Muscle of leg (tissue), 11 donors: ENCODE measurements around the gene CLIC3. TPM values are rescaled to one million over a fixed set of nuclear protein-coding genes. Genes with fewer than 3 reads are reported as not detected.

Source experiments
- DNase-seq: peaks from one replicate; pipeline ENCODE4 v3.0.0; 2013
- H3K27ac ChIP-seq: one replicate; pipeline ENCODE4 v1.5.1; 2013; ENCODE audit warnings: mild to moderate bottlenecking, low read length, control low read depth
- H3K27me3 ChIP-seq: one replicate; pipeline ENCODE4 v1.6.1; 2013; ENCODE audit warnings: low read length; ENCODE audit not compliant: control insufficient read depth, insufficient read depth
- H3K36me3 ChIP-seq: one replicate; pipeline ENCODE4 v1.6.1; 2013; ENCODE audit warnings: low read length; ENCODE audit not compliant: control insufficient read depth, insufficient read depth
- H3K4me1 ChIP-seq: one replicate; pipeline ENCODE4 v1.6.1; 2013; ENCODE audit warnings: low read length; ENCODE audit not compliant: control insufficient read depth, insufficient read depth
- H3K4me3 ChIP-seq: one replicate; pipeline ENCODE4 v1.5.1; 2013; ENCODE audit warnings: low read length, control low read depth
- H3K9me3 ChIP-seq: replicated peaks from 2 replicates; pipeline ENCODE4 v1.6.1; 2013; ENCODE audit warnings: low read depth, low read length; ENCODE audit not compliant: control insufficient read depth
- WGBS: methylation state at CpG from one replicate; pipeline ENCODE4 v1.1.5; 2013; ENCODE audit warnings: missing lambda C conversion rate; ENCODE audit not compliant: insufficient coverage; 5-methylcytosine and 5-hydroxymethylcytosine counted together
- polyA plus RNA-seq, 8 donors: library from polyadenylated mRNA; unstranded; fragments of 120-200 nt; gene quantifications; one replicate each; pipeline versions ENCODE4 v1.2.1 to v1.2.3, GENCODE V29; 2013; ENCODE audit warnings: inconsistent platforms in 1 of 8, low replicate concordance in 1 of 8; ENCODE audit not compliant: insufficient read length in 8 of 8, insufficient read depth in 1 of 8
- total RNA-seq: library from RNA; stranded (reverse); fragments of 120-200 nt; gene quantifications from one replicate; pipeline ENCODE4 v1.2.4, GENCODE V29; 2013

CLIC3 gene
- total and polyA plus RNA-seq, 9 donors: 0.27 to 8.4 (median 0.60) TPM

DNA sequence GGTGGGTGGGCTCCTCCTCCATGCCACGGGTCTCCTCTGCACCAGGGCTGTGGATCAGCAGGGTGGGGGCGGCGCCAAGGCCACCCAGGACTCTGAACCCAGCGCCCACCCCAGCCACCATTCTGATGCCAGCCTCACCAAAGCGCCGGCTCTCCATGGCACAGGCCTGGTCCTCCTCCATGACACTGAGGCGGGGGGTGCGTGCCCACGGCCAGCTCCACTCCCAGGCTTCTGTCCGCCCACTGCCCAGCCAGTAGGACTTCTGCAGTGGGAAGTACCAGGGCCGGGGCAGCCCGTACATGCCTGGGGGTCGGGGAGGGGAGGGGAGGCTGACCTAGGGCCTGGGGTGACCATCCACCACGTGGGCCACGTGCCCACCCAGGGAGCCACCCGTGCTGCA is 20.1 kb upstream of the CLIC3 start:
- Histone ChIP-seq H3K9me3 (no peaks in the 10 kb centered on the region), H3K27me3 (no peaks in the 10 kb centered on the region), H3K36me3 (peaks cover 43% of the 10 kb centered on the region), H3K4me3 (no peak overlapping the region), H3K27ac (no peak overlapping the region), H3K4me1 (no peaks in the 10 kb centered on the region)
- no peak for DNase-seq
- WGBS: 93% methylated on average over 11 of the region's 16 CpGs

DNA sequence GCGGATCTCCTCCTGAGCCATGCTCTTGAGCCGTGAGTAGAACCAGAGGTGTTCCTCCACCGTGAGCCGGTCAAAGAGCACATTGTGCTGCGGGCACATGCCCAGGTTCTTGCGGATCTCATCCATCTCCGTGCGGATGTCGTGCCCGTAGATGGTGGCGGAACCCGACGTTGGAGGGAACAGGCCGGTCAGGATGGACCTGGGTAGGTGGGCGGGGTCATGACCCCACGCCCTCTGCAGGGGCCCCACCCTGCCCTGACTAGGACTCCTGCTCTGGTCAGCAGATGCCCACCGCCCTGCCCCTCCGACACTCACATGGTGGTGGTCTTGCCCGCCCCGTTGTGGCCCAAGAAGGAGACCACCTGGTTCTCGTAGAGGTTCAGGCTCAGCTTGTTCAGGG is 19.6 kb upstream of the CLIC3 start:
- no peaks in the 10 kb centered on the region for H3K27me3 ChIP-seq
- H3K9me3 ChIP-seq: no peaks in the 10 kb centered on the region
- H3K4me3 ChIP-seq: no peak overlapping the region
- 95% methylated on average over 20 of the region's 21 CpGs for WGBS
- DNase-seq: no peak
- H3K4me1 ChIP-seq: no peaks in the 10 kb centered on the region
- no peak overlapping the region for H3K27ac ChIP-seq
- H3K36me3 ChIP-seq: peaks cover 47% of the 10 kb centered on the region

DNA sequence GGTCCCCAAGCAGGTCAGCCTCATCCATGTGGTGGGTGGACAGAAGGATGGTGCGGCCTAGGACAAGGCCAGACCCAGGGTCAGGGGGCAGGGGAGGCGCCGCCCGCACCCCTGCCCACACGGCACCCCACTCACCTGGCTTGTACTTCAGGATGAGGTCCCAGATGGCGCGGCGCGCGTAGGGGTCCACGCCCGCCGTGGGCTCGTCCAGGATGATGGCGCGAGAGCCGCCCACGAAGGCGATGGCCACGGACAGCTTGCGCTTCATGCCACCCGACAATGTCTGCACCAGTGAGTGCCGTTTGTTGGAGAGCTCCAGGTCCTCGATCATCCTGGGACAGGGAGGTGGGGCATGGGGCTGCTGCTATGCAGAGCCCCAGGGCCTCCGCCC is 19.2 kb upstream of the CLIC3 start:
- DNase-seq: no peak
- H3K27ac ChIP-seq: no peak overlapping the region
- H3K4me1 ChIP-seq: no peaks in the 10 kb centered on the region
- H3K9me3 ChIP-seq: no peaks in the 10 kb centered on the region
- no peak overlapping the region for H3K4me3 ChIP-seq
- no peaks in the 10 kb centered on the region for H3K27me3 ChIP-seq
- WGBS: 98% methylated on average over 22 of the region's 25 CpGs
- peaks cover 49% of the 10 kb centered on the region for H3K36me3 ChIP-seq

DNA sequence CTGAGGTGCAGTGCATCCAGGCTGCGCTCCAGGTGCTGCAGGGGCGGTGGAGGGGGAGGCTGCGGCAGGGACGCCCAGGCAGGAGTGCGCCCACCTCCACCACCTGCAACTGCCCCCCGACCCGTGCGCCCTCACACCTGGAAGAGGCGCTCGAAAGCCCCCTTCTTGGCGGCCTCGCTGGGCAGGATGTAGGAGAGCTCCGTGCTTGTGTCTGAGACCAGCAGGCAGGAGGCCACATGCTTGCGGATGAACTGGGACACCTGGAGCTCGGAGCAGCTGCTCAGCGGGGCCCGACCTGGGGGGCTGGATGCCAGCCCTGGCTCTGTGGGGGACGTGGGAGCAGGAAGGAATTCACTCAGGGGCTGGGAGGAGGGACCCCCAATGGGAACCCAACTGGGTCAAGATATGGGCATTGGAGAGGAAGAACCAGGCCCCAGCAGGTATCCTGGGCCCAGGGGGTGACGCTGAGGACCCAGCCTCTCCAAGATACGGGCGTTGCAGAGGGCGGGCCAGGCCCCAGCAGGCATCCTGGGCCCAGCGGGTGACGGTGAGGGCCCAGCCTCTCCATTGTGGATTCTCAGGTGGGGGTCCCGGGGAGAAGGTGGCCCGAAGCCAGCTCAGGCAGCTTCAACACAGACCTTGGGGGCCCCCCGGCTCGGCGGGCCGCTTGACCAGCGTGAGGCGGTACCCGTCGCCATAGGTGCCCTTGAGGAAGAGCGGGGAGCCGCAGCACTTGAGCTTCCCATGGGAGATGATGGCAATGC is 18.6 kb upstream of the CLIC3 start:
- Histone ChIP-seq H3K4me1 (no peaks in the 10 kb centered on the region), H3K27ac (no peak overlapping the region), H3K4me3 (no peak overlapping the region), H3K27me3 (no peaks in the 10 kb centered on the region), H3K36me3 (peaks cover 46% of the 10 kb centered on the region), H3K9me3 (no peaks in the 10 kb centered on the region)
- WGBS: 88% methylated on average over 31 of the region's 36 CpGs
- no peak for DNase-seq

DNA sequence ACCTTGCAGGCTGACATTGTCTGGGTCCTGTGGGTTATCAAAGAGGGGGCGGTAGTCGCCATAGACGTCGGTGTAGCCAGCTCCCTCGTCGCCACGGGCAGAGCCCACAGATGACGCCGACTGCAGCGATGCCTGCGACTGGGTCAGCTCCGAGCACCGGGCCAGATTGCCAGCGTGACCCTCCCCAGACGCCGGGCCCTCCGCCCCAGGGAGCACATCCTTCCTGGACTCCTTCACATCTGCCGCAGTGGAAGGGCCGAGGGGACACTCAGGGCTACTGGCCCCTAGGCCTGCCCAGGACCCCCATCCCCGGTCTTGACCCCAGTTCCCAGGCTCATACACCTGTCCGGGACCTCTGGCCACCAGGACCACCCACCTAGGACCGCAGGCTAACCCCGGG is 17.8 kb upstream of the CLIC3 start:
- 86% methylated on average over 20 of the region's 23 CpGs for WGBS
- DNase-seq: no peak
- H3K4me3 ChIP-seq: no peak overlapping the region
- no peaks in the 10 kb centered on the region for H3K4me1 ChIP-seq
- no peak overlapping the region for H3K27ac ChIP-seq
- no peaks in the 10 kb centered on the region for H3K27me3 ChIP-seq
- peaks cover 50% of the 10 kb centered on the region for H3K36me3 ChIP-seq
- H3K9me3 ChIP-seq: no peaks in the 10 kb centered on the region

DNA sequence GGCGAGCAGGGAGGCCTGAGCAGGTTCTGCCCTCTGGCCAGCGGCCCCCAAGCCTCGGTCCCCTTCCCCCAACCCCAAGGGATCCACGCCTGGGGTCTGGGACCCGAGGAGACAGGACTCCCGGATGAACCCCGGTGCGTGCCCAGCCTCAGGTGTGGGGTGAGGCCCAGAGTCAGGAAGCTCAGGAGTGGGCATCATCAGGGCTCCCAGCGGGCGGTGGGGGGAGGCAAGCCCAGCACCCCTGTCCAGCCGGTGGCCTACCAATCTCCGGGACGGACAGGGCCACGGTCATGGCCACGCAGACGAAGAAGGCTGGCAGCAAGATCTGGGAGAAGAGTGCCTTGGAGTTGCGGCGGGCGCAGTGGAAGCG is 17.2 kb upstream of the CLIC3 start:
- no peak for DNase-seq
- Histone ChIP-seq H3K9me3 (no peaks in the 10 kb centered on the region), H3K4me1 (no peaks in the 10 kb centered on the region), H3K27me3 (no peaks in the 10 kb centered on the region), H3K27ac (no peak overlapping the region), H3K36me3 (peaks cover 50% of the 10 kb centered on the region), H3K4me3 (no peak overlapping the region)
- 95% methylated on average over 15 of the region's 20 CpGs for WGBS

DNA sequence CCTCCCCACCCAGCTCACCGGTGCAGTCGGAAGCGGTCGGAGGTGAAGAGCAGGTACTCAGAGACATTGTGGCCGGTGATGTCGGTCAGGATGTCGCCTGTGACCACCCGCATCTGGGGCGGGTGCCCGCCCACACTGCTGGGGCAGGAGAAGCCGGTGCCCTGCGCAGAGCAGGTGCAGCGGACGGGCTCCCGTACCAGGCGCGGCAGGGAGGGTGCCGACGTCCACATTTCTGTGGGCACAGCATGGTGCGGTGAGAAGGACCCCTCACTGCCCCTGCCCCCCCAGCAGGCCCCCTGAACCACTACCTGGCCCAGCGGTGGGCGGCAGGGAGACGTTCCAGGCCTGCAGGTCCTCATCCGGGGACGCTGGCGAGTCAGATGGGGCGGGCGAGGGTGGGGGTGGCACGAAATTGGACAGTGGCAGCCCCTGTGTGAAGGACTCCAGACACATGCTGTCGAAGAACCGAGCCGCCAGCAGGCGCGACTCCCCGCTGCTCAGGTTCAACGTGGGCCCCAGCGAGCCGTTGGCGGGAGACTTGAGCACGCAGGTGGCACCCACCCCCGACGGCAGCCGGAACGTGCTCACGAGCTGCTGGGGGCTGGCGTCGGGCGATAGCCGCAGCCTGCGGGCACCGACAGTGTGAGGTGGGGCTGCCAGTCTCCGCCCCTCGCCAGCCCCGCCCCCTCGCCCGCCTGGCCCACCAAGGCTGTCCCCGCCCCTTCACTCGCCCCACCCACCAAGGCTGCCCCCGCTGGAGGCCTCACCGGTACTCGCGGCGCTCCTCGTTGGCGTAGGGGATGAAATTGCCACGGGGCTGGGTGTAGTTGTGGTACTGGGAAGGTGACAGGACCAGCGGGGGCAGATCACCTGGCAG is 16.6 kb upstream of the CLIC3 start:
- peaks cover 50% of the 10 kb centered on the region for H3K36me3 ChIP-seq
- H3K4me3 ChIP-seq: no peak overlapping the region
- DNase-seq: no peak
- H3K27ac ChIP-seq: no peak overlapping the region
- no peaks in the 10 kb centered on the region for H3K9me3 ChIP-seq
- WGBS: 81% methylated on average over 52 of the region's 67 CpGs
- H3K4me1 ChIP-seq: peaks cover 5% of the 10 kb centered on the region
- H3K27me3 ChIP-seq: no peaks in the 10 kb centered on the region

DNA sequence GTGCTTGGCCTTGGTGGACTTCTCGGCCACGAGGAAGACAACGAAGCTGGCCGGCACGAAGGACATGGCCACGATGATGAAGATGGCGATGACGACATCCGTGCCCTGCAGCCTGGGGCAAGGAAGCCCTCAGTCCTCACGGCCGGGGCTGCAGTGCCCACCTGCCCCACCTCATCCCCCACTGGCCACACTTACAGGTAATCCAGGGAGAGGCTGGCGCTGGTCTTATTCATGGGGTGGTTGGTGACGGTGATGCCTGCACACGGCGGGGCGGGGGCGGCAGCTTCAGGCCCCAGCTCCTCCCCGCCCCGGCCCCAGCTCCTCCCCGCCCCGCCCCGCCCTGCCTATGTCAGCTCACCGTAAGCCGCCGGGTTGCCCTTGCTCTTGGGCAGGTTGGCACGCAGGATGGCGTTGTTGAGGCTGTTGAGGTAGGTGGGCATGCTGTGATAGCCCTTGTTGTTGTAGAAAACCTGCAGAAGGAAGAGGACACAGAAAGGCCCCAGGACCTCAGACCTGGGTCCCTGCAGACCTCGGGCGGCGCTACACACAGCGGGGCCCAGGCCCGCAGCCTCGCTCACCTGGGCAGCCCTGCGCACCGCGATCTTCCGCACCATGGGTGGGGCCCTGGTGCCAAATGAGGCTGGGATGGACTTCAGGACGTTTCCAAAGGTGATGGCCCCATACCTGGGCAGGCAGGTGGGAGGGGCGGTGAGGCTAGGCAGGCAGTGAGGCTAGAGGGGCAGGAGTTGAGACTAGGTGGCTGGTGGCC is 15.7 kb upstream of the CLIC3 start:
- 90% methylated on average over 29 of the region's 39 CpGs for WGBS
- Histone ChIP-seq H3K4me3 (no peak overlapping the region), H3K4me1 (peaks cover 13% of the 10 kb centered on the region), H3K9me3 (no peaks in the 10 kb centered on the region), H3K36me3 (peaks cover 45% of the 10 kb centered on the region), H3K27me3 (no peaks in the 10 kb centered on the region), H3K27ac (no peak overlapping the region)
- no peak for DNase-seq

DNA sequence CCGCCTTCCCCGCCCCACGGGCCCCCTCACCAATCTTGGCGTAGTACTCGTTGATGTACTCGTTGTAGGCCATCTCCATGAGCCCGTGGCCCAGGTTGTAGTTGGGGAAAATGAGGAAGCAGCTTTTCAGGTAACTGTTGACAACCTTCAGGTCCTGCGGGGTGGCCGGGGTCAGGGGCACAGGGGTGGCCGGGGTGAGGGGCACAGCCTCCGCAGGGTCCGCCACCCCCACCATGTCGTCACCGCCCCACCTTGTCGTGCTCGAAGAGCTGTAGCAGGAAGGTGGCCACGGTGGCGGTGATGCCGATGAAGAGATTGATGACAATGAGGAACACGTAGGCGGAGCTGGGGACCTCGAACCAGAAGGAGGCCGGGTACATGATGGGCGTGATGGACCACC is 14.8 kb upstream of the CLIC3 start:
- no peak for DNase-seq

More for the DNA sequence above, 14.8 kb upstream of the CLIC3 start:
- Histone ChIP-seq H3K27ac (no peak overlapping the region), H3K4me3 (no peak overlapping the region), H3K36me3 (peaks cover 36% of the 10 kb centered on the region), H3K4me1 (peaks cover 21% of the 10 kb centered on the region), H3K9me3 (no peaks in the 10 kb centered on the region), H3K27me3 (no peaks in the 10 kb centered on the region)
- 93% methylated on average over 24 of the region's 24 CpGs for WGBS
